SK-N-SH treated with all-trans-retinoic acid at 6 μM for 48 hours (cell line): Measurements from ENCODE around the gene FCHSD2.

Experiments
- ARNTL ChIP-seq: fragments of 450-650 bp; formaldehyde crosslinking; IDR thresholded peaks from 2 replicates; pipeline ENCODE4 v1.5.0; 2020; ENCODE audit warnings: low read depth, mild to moderate bottlenecking, moderate library complexity, borderline replicate concordance
- ESRRG ChIP-seq: fragments of 250-450 bp; sonication (Bioruptor Pico); IDR thresholded peaks from 2 replicates; pipeline ENCODE4 v1.6.1; 2021; ENCODE audit warnings: mild to moderate bottlenecking
- ISL1 ChIP-seq: fragments of 250-450 bp; sonication (Bioruptor Pico); IDR thresholded peaks from 2 replicates; pipeline ENCODE4 v2.1.2; 2022; ENCODE audit warnings: mild to moderate bottlenecking, moderate library complexity
- OSR1 ChIP-seq: fragments of 250-450 bp; sonication (Bioruptor Pico); IDR thresholded peaks from 2 replicates; pipeline ENCODE4 v1.8.0; 2022; ENCODE audit warnings: moderate library complexity, mild to moderate bottlenecking, inconsistent platforms
- TOX ChIP-seq: fragments of 250-450 bp; sonication (Bioruptor Pico); IDR thresholded peaks from 2 replicates; pipeline ENCODE4 v1.8.0; 2021; ENCODE audit warnings: mild to moderate bottlenecking, moderate library complexity, borderline replicate concordance
- ZFP3 ChIP-seq: fragments of 250-450 bp; sonication (Bioruptor Pico); IDR thresholded peaks from 2 replicates; pipeline ENCODE4 v1.5.0; 2020; ENCODE audit warnings: mild to moderate bottlenecking, moderate library complexity
- ZNF8 ChIP-seq: fragments of 450-650 bp; formaldehyde crosslinking; IDR thresholded peaks from 2 replicates; pipeline ENCODE4 v1.5.0; 2020; ENCODE audit warnings: mild to moderate bottlenecking, moderate library complexity
- TF ChIP-seq, protein P1 (sequence below): fragments of 250-450 bp; sonication (Bioruptor Pico); IDR thresholded peaks from 2 replicates; pipeline ENCODE4 v1.8.0; 2020; ENCODE audit warnings: mild to moderate bottlenecking, moderate library complexity, borderline replicate concordance
- TF ChIP-seq, protein P2 (sequence below): fragments of 250-450 bp; sonication (Bioruptor Pico); IDR thresholded peaks from 2 replicates; pipeline ENCODE4 v1.8.0; 2021; ENCODE audit warnings: low read depth, mild to moderate bottlenecking, moderate library complexity, borderline replicate concordance
- TF ChIP-seq, protein P3 (sequence below): fragments of 250-450 bp; sonication (Bioruptor Pico); IDR thresholded peaks from 2 replicates; pipeline ENCODE4 v1.5.1; 2021; ENCODE audit warnings: mild to moderate bottlenecking, moderate library complexity

DNA sequence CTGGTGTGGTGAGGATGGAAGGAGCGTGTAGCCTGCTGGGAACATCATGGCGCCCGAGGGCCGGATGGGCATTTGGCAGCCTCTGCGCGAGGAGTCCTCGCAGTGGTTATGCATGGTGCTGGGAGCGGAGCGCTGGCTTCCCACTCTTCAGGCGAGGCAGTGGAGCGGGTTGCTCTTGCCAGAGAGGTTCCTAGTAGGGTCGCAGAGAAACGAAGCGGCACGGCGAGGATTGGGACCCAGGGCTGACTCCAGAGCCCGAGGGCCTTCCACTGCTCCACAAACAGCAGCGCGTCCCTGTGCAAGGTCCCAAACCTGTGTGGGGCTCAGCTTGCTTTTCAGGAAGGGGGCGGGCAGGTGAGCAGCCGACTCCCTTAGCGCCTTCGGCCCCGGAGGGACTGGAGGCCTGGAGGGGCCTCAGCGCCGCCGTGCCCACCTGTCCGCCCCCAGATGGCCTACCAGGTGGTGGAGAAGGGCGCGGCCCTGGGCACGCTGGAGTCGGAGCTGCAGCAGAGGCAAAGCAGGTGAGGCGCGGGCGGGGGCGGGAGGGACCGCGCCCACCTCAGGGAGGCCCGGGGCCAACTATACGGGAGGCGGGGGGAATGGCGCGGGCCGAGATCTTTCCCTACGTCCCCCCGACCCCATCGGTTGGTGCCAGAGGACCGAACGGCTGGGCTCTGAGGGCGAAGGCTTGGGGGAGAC lies 320.7 kb downstream of the FCHSD2 start:
- TF ChIP-seq ZNF8 (CRISPR knock-in tag): no peak
- no peak for TF ChIP-seq ESRRG
- TF ChIP-seq, protein P1, sequence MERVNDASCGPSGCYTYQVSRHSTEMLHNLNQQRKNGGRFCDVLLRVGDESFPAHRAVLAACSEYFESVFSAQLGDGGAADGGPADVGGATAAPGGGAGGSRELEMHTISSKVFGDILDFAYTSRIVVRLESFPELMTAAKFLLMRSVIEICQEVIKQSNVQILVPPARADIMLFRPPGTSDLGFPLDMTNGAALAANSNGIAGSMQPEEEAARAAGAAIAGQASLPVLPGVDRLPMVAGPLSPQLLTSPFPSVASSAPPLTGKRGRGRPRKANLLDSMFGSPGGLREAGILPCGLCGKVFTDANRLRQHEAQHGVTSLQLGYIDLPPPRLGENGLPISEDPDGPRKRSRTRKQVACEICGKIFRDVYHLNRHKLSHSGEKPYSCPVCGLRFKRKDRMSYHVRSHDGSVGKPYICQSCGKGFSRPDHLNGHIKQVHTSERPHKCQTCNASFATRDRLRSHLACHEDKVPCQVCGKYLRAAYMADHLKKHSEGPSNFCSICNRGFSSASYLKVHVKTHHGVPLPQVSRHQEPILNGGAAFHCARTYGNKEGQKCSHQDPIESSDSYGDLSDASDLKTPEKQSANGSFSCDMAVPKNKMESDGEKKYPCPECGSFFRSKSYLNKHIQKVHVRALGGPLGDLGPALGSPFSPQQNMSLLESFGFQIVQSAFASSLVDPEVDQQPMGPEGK (CRISPR knock-in tag): no peak
- TF ChIP-seq ZFP3 (CRISPR knock-in tag): no peak
- no peak for TF ChIP-seq OSR1 (CRISPR knock-in tag)
- TF ChIP-seq, protein P2, sequence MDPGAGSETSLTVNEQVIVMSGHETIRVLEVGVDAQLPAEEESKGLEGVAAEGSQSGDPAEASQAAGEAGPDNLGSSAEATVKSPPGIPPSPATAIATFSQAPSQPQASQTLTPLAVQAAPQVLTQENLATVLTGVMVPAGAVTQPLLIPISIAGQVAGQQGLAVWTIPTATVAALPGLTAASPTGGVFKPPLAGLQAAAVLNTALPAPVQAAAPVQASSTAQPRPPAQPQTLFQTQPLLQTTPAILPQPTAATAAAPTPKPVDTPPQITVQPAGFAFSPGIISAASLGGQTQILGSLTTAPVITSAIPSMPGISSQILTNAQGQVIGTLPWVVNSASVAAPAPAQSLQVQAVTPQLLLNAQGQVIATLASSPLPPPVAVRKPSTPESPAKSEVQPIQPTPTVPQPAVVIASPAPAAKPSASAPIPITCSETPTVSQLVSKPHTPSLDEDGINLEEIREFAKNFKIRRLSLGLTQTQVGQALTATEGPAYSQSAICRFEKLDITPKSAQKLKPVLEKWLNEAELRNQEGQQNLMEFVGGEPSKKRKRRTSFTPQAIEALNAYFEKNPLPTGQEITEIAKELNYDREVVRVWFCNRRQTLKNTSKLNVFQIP (CRISPR knock-in tag): no peak
- TF ChIP-seq ARNTL (CRISPR knock-in tag): no peak
- TF ChIP-seq ISL1 (CRISPR knock-in tag): no peak
- TF ChIP-seq, protein P3, sequence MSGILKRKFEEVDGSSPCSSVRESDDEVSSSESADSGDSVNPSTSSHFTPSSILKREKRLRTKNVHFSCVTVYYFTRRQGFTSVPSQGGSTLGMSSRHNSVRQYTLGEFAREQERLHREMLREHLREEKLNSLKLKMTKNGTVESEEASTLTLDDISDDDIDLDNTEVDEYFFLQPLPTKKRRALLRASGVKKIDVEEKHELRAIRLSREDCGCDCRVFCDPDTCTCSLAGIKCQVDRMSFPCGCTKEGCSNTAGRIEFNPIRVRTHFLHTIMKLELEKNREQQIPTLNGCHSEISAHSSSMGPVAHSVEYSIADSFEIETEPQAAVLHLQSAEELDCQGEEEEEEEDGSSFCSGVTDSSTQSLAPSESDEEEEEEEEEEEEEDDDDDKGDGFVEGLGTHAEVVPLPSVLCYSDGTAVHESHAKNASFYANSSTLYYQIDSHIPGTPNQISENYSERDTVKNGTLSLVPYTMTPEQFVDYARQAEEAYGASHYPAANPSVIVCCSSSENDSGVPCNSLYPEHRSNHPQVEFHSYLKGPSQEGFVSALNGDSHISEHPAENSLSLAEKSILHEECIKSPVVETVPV (CRISPR knock-in tag): no peak
- no peak for TF ChIP-seq TOX (CRISPR knock-in tag)
